ENCODE results near the gene EHMT2.

Gene EHMT2

GRCh38 chr6:31888276-31889258 lies 8.9 kb downstream of the EHMT2 start:
- DNase-seq = peak; percentile 63 to 73

GRCh38 chr6:31887173-31888007 lies 10.1 kb downstream of the EHMT2 start:
- no peak for DNase-seq

- no peak for DNase-seq
Measured at GRCh38 chr6:31886541-31886991, 10.9 kb downstream of the EHMT2 start.

GRCh38 chr6:31884528-31885035 lies 12.9 kb downstream of the EHMT2 start:
- DNase-seq = no peak

- no peak for DNase-seq
Measured at GRCh38 chr6:31883676-31884075, 13.8 kb downstream of the EHMT2 start.

GRCh38 chr6:31882344-31882743 lies 15.2 kb downstream of the EHMT2 start:
- DNase-seq = no peak

- DNase-seq = no peak
Measured at GRCh38 chr6:31881136-31881859, 16.2 kb downstream of the EHMT2 start.

- no peak for DNase-seq
Measured at GRCh38 chr6:31880616-31881015, 16.9 kb downstream of the EHMT2 start.

- DNase-seq = no peak
Measured at GRCh38 chr6:31879901-31880300, 17.6 kb downstream of the EHMT2 start.

- no peak for DNase-seq
Measured at GRCh38 chr6:31879143-31879542, 18.4 kb downstream of the EHMT2 start.

GRCh38 chr6:31878726-31879125 lies 18.8 kb downstream of the EHMT2 start, which contains the start of gene SLC44A4:
SLC44A4 (minus strand) TSS chr6:31878997; CDS start chr6:31878980, 17 bp downstream.
- DNase-seq = no peak

GRCh38 chr6:31878222-31878621 lies 19.3 kb downstream of the EHMT2 start:
- DNase-seq = no peak

GRCh38 chr6:31877651-31878161 lies 19.8 kb downstream of the EHMT2 start:
- no peak for DNase-seq

- no peak for DNase-seq
Measured at GRCh38 chr6:31877125-31877650, 20.3 kb downstream of the EHMT2 start.

- no peak for DNase-seq
Measured at GRCh38 chr6:31876357-31876756, 21.1 kb downstream of the EHMT2 start.

GRCh38 chr6:31875877-31876276 lies 21.6 kb downstream of the EHMT2 start:
- DNase-seq = no peak

- DNase-seq = no peak
Measured at GRCh38 chr6:31874836-31875572, 22.5 kb downstream of the EHMT2 start.

- no peak for DNase-seq
Measured at GRCh38 chr6:31874084-31874670, 23.3 kb downstream of the EHMT2 start.

- DNase-seq = no peak
Measured at GRCh38 chr6:31871046-31871659, 26.3 kb downstream of the EHMT2 start.

GRCh38 chr6:31870385-31870921 lies 27.0 kb downstream of the EHMT2 start:
- DNase-seq = no peak
